K562 (cell line): ENCODE measurements around the gene PHYH. TPM values are rescaled to one million over a fixed set of nuclear protein-coding genes. Genes with fewer than 3 reads are reported as not detected.

Source experiments
- ATAC-seq: fragments of 200-7000 bp; cut with Tn5 transposase; 3 replicates; pipeline ENCODE4 v1.9.1; 2020; ENCODE audit warnings: moderate library complexity
- BruUV-seq: library from RNA; stranded (reverse); fragments of 400-500 nt; replicated peaks from 2 replicates; lab custom pipeline; 2021; lab: Mats Ljungman, UMichigan
- CTCF ChIA-PET: fragments of 300-600 bp; formaldehyde crosslinking; extraction: SDS; loops from one replicate; lab custom pipeline; 2021; ENCODE audit warnings: low intra/inter-chr PET ratio; lab: Yijun Ruan, JAX
- POLR2A ChIA-PET: fragments of 300-600, 350-650 bp; sonication (Branson Sonifier 250); formaldehyde crosslinking; extraction: SDS; loops from one replicate; lab custom pipeline; 2021; ENCODE audit warnings: antibody characterized with exemption, inconsistent platforms; lab: Yijun Ruan, JAX
- DNase-seq, 4 experiments: peaks; one replicate each; pipeline versions ENCODE4 v3.0.0 to v3.0.0-alpha.2; 2011 to 2018; ENCODE audit warnings: low spot score in 3 of 4, mixed read lengths in 3 of 4; ENCODE audit errors: extremely low read depth in 1 of 4
- FAIRE-seq: peaks from 2 replicates; lab custom pipeline; 2011; peaks lifted over from hg19 to GRCh38; lab: Jason Lieb, UNC
- H2AFZ ChIP-seq: 2 replicates; pipeline ENCODE4 v1.6.0; 2011; ENCODE audit warnings: low read depth, low read length, control low read depth, inconsistent platforms
- H3K27ac ChIP-seq: fragments of 200-600 bp; 3 replicates; pipeline ENCODE4 v1.8.0; 2011; ENCODE audit warnings: low read depth, mild to moderate bottlenecking, control low read depth, inconsistent platforms, low read length, moderate library complexity, mixed read lengths; ENCODE audit errors: extremely low read depth
- H3K27me3 ChIP-seq, 2 experiments: fragments of 300-600 bp in 1 of 2; 2 replicates in 1 of 2; 3 replicates in 1 of 2; pipeline versions ENCODE4 v1.6.0 to v1.8.0; 2011; ENCODE audit warnings: inconsistent platforms in 2 of 2, low read length in 2 of 2, mild to moderate bottlenecking in 1 of 2, mixed read lengths in 1 of 2, moderate library complexity in 1 of 2; ENCODE audit not compliant: control insufficient read depth in 2 of 2, insufficient read depth in 2 of 2
- H3K36me3 ChIP-seq: fragments of 300-600 bp; 3 replicates; pipeline ENCODE4 v1.8.0; 2011; ENCODE audit warnings: mild to moderate bottlenecking, low read length, inconsistent platforms; ENCODE audit not compliant: control insufficient read depth, insufficient read depth
- H3K4me1 ChIP-seq, 2 experiments: fragments of 200-600 bp in 1 of 2; replicated peaks in 1 of 2; 2 replicates in 1 of 2; 3 replicates in 1 of 2; pipeline versions ENCODE4 v1.5.1 to v1.8.0; 2011; ENCODE audit warnings: inconsistent platforms in 2 of 2, low read length in 2 of 2, mild to moderate bottlenecking in 1 of 2, mixed read lengths in 1 of 2, moderate library complexity in 1 of 2; ENCODE audit not compliant: control insufficient read depth in 2 of 2, insufficient read depth in 2 of 2
- H3K4me2 ChIP-seq: 2 replicates; pipeline ENCODE4 v1.6.1; 2011; ENCODE audit warnings: low read length, control low read depth, inconsistent platforms, mixed read lengths; ENCODE audit not compliant: insufficient read depth
- H3K4me3 ChIP-seq: fragments of 200-600 bp; sonication (generic), shearing (Covaris generic); 2 replicates; pipeline ENCODE4 v1.5.1; 2016; ENCODE audit warnings: control low read depth, inconsistent platforms
- H3K79me2 ChIP-seq: fragments of 200-600 bp; 3 replicates; pipeline ENCODE4 v1.8.0; 2011; ENCODE audit warnings: low read length, inconsistent platforms; ENCODE audit not compliant: control insufficient read depth, insufficient read depth
- H3K9ac ChIP-seq, 2 experiments: 2 replicates each; pipeline versions ENCODE4 v1.6.0 to v1.6.1; 2011; ENCODE audit warnings: low read depth in 2 of 2, low read length in 2 of 2, control low read depth in 1 of 2, inconsistent platforms in 1 of 2, mild to moderate bottlenecking in 1 of 2, mixed read lengths in 1 of 2; ENCODE audit not compliant: insufficient read depth in 1 of 2
- H3K9me1 ChIP-seq: one replicate; pipeline ENCODE4 v1.6.0; 2011; ENCODE audit warnings: inconsistent platforms, mild to moderate bottlenecking, low read length, moderate library complexity; ENCODE audit not compliant: control insufficient read depth, insufficient read depth
- H3K9me3 ChIP-seq: replicated peaks from 2 replicates; pipeline ENCODE4 v1.5.1; 2011; ENCODE audit warnings: low read depth, low read length, inconsistent platforms; ENCODE audit not compliant: control insufficient read depth, insufficient read depth
- H4K20me1 ChIP-seq: replicated peaks from 2 replicates; pipeline ENCODE4 v1.6.1; 2011; ENCODE audit warnings: low read length, inconsistent platforms, mixed read lengths; ENCODE audit not compliant: control insufficient read depth, insufficient read depth
- ERF ChIP-seq: fragments of 450-650 bp; formaldehyde crosslinking; IDR thresholded peaks from 2 replicates; pipeline ENCODE4 v1.4.0; 2020; ENCODE audit warnings: mild to moderate bottlenecking, mixed read lengths
- MYBL2 ChIP-seq, 2 experiments: fragments of 450-650 bp in 1 of 2; sonication (generic) in 1 of 2; formaldehyde crosslinking in 1 of 2; IDR thresholded peaks; 2 replicates each; pipeline versions ENCODE4 v1.6.1 to v1.8.1; 2017 to 2022; ENCODE audit warnings: borderline replicate concordance in 1 of 2, inconsistent platforms in 1 of 2, low read depth in 1 of 2, mild to moderate bottlenecking in 1 of 2, missing genetic modification reagents in 1 of 2, moderate library complexity in 1 of 2
- PHF20 ChIP-seq: fragments of 450-650 bp; IDR thresholded peaks from 2 replicates; pipeline ENCODE4 v1.6.1; 2018; ENCODE audit not compliant: partially characterized antibody
- ZNF165 ChIP-seq: fragments of 250-450 bp; sonication (Bioruptor Pico); IDR thresholded peaks from 2 replicates; pipeline ENCODE4 v1.4.0; 2020; ENCODE audit warnings: borderline replicate concordance
- WGBS: fragments of 100-300 bp; shearing (Covaris generic); methylation state at CpG from one replicate; pipeline ENCODE4 v1.1.6; 2016; ENCODE audit warnings: low coverage, mixed read lengths; ENCODE audit not compliant: insufficient coverage; ENCODE audit errors: missing lambda C conversion rate; 5-methylcytosine and 5-hydroxymethylcytosine counted together
- in situ Hi-C: fragments of 300-500 bp; cut with MboI; formaldehyde crosslinking; loops from 4 replicates; pipeline ENCODE4 v1.15.0; 2018; ENCODE audit warnings: inconsistent platforms, mixed read lengths
- intact Hi-C: fragments of 100-400 bp; cut with micrococcal nuclease; formaldehyde crosslinking; loops from 2 replicates; pipeline ENCODE4 v1.14.2; 2022
- polyA plus RNA-seq, 8 experiments: library from polyadenylated mRNA; depleted of rRNA in 4 of 8; stranded (reverse) in 5 of 8; unstranded in 3 of 8; fragments of >200 nt; fragmentation: Nextera tagmentation in 2 of 8; fragmentation: Illumina TruSeq in 1 of 8; extraction: Ambion mirVana in 2 of 8; extraction: Trizol in 1 of 8; gene quantifications; 2 replicates each; pipeline versions ENCODE4 v1.2.1 to v1.2.3, GENCODE V29; 2011 to 2014; ENCODE audit warnings: inconsistent platforms in 1 of 8, missing spikeins in 1 of 8
- total RNA-seq, 7 experiments: library from RNA; depleted of rRNA in 6 of 7; stranded (reverse); fragments of >200 nt in 6 of 7; fragmentation: Illumina TruSeq in 2 of 7; extraction: Trizol in 2 of 7; gene quantifications; 2 replicates each; pipeline versions ENCODE4 v1.2.1 to v1.2.3, GENCODE V29; 2011 to 2021; ENCODE audit warnings: low replicate concordance in 1 of 7

Gene PHYH
- total and polyA plus RNA-seq, 9 of the 15 experiments (the other 6 are each of a cell fraction or from before 2014, with no cell fraction given), result 3.8 to 6.9 (median 5.7) TPM

- TF ChIP-seq PHF20 (no peak), ERF (CRISPR knock-in tag) (no peak)
Observed at GRCh38 chr10:13337128-13337826, 37.4 kb upstream of the PHYH start (continued).

- Histone ChIP-seq H3K4me3 (no peak overlapping the region), H3K27me3 (no peaks in the 10 kb centered on the region), H3K9ac (no peak overlapping the region), H2AFZ (no peak overlapping the region), H3K4me1 (no peaks in the 10 kb centered on the region), H3K36me3 (peaks cover 66% of the 10 kb centered on the region; the same call in 2 of the 3 replicates), H3K4me2 (no peak overlapping the region), H3K79me2 (no peaks in the 10 kb centered on the region), H3K9me3 (no peaks in the 10 kb centered on the region), H4K20me1 (0 out of 2 replicates have a peak, but pooled peaks cover 5% of the 10 kb centered on the region), H3K27ac (no peak overlapping the region), H3K9me1 (no peaks in the 10 kb centered on the region)
- ChIA-PET POLR2A (interaction anchor here (0.7 kb wide), 1 partner anchor 194 kb away, joined by 3 read pairs; no protein-coding TSS in a partner anchor), CTCF (no interaction called here)
- no peak for TF ChIP-seq ZNF165 (CRISPR knock-in tag)
- no peak for TF ChIP-seq MYBL2 (IDR thresholded peaks at IDR 0.05; ENCODE audit: low read depth)
- no peak for TF ChIP-seq MYBL2 (CRISPR knock-in tag; IDR thresholded peaks at IDR 0.05; ENCODE audit: borderline replicate concordance)
- no TSS peak for BruUV-seq
- ATAC-seq, result no peak
- intact Hi-C loops, result no loop called here
- 99% methylated on average over 7 of the region's 9 CpGs for WGBS
- in situ Hi-C loops, result no loop called here
- no peak for FAIRE-seq
- DNase-seq, result no peak
Observed at GRCh38 chr10:13335881-13336280, 36.0 kb upstream of the PHYH start.
